ENCODE data around the gene CD99L2. TPM values are rescaled to one million over a fixed set of nuclear protein-coding genes. Genes with fewer than 3 reads are reported as not detected.

CD99L2 gene
- total and polyA plus RNA-seq, 2 of the 8 experiments (the other 6 are each of a cell fraction or from before 2014, with no cell fraction given): 8.0 to 8.5 TPM

DNA sequence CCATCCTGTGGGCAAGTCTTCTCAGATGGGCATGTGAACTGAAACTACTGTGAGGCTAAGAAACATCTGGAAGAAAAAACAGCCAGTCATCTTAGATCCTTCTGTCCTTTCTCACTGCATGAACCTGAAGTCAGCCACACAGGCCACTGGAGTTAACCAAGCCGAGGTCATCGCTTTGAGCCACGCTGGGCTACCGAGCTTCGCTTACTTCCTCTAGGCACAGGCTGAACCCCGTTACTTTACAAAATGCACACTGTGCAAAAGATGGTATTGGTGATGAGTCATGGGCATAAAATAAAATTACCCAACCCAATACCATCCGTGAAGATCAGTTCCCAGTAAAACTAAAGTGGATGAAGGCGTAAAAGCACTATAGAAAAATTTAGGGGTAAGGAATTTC, 119.1 kb downstream of the CD99L2 start:
- Histone ChIP-seq H4K5ac (ENCODE audit: insufficient read length, low read depth, low read length) (no peak overlapping the region), H3K36me3 (ENCODE audit: control insufficient read depth in 2 of 4, insufficient read depth in 4 of 4, low read length in 3 of 4) (peaks cover 0 to 3% (median 0%) of the 10 kb centered on the region in 4 experiments; a peak in 2 of 8 replicates), H3K4me2 (ENCODE audit: insufficient read depth in 1 of 2, low read depth in 2 of 2, low read length in 2 of 2) (no peak overlapping the region), H3K23me2 (ENCODE audit: low read depth, low read length) (no peaks in the 10 kb centered on the region), H3K4me1 (replicated peaks in 1 of 4; ENCODE audit: control insufficient read depth in 3 of 4, insufficient read depth in 4 of 4, low read length in 3 of 4) (peaks cover 0 to 2% (median 0%) of the 10 kb centered on the region in 4 experiments; a peak in 2 of 7 replicates), H4K91ac (replicated peaks; ENCODE audit: insufficient read length, low read length) (no peak overlapping the region), H4K8ac (ENCODE audit: extremely low read depth, insufficient read depth, low read length) (no peak overlapping the region), H2AK5ac (ENCODE audit: low read depth, low read length) (no peak overlapping the region), H3K23ac (ENCODE audit: insufficient read length) (no peak overlapping the region), H2AFZ (ENCODE audit: low read length) (no peak overlapping the region), H3K9ac (replicated peaks in 1 of 4; ENCODE audit: extremely low read depth in 1 of 4, low read depth in 3 of 4, low read length in 3 of 4) (no peak overlapping the region), H3K79me2 (ENCODE audit: control insufficient read depth in 1 of 2, insufficient read depth in 2 of 2, low read length in 2 of 2) (no peaks in the 10 kb centered on the region), H2BK12ac (ENCODE audit: low read depth, low read length) (no peak overlapping the region), H3K4me3 (ENCODE audit: extremely low read depth in 1 of 4, insufficient read depth in 2 of 4, low read depth in 3 of 4, low read length in 4 of 4) (no peak overlapping the region), H3K27ac (ENCODE audit: low read depth, low read length) (no peak overlapping the region), H3K79me1 (ENCODE audit: low read depth, low read length) (no peaks in the 10 kb centered on the region), H4K20me1 (replicated peaks in 1 of 2; ENCODE audit: control insufficient read depth in 1 of 2, insufficient read depth in 2 of 2, low read length in 2 of 2) (peaks cover 0 to 2% of the 10 kb centered on the region in 2 experiments), H3K56ac (replicated peaks; ENCODE audit: insufficient read length, low read depth, low read length) (no peak overlapping the region), H3K18ac (ENCODE audit: extremely low read depth, low read length) (no peak overlapping the region), H2BK5ac (ENCODE audit: low read depth, low read length) (no peak overlapping the region), H2BK15ac (ENCODE audit: low read length) (no peak overlapping the region), H3K9me3 (ENCODE audit: insufficient read depth in 2 of 2, low read depth in 1 of 2, low read length in 1 of 2) (no peaks in the 10 kb centered on the region), H2BK20ac (ENCODE audit: low read length) (no peak overlapping the region), H3K27me3 (replicated peaks in 1 of 4; ENCODE audit: control insufficient read depth in 3 of 4, extremely low read depth in 1 of 4, insufficient read depth in 3 of 4, low read length in 3 of 4) (no peaks in the 10 kb centered on the region), H2BK120ac (replicated peaks; ENCODE audit: low read depth, low read length) (no peak overlapping the region), H3K4ac (replicated peaks; ENCODE audit: insufficient read length, low read depth, low read length) (no peak overlapping the region), H3K14ac (ENCODE audit: insufficient read length) (no peak overlapping the region)
- CTCF ChIA-PET (ENCODE audit: partially characterized antibody): no interaction called here
- POLR2A ChIA-PET (ENCODE audit: partially characterized antibody): interaction anchor here (0.6 kb wide), 1 partner anchor 229 kb away, joined by 3 read pairs; no protein-coding TSS in a partner anchor
- no peak for TF ChIP-seq MAFK (IDR thresholded peaks at IDR 0.05; ENCODE audit: low read depth, low read length)
- no peak for TF ChIP-seq POLR2AphosphoS5 (IDR thresholded peaks at IDR 0.05; ENCODE audit: low read depth, low read length)
- TF ChIP-seq SIX5 (IDR thresholded peaks at IDR 0.05; ENCODE audit: low read depth, low read length): no peak
- TF ChIP-seq, protein P1, sequence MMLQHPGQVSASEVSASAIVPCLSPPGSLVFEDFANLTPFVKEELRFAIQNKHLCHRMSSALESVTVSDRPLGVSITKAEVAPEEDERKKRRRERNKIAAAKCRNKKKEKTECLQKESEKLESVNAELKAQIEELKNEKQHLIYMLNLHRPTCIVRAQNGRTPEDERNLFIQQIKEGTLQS (IDR thresholded peaks at IDR 0.05; ENCODE audit: insufficient read depth, low read depth, low read length): no peak
- no peak for TF ChIP-seq BACH1 (IDR thresholded peaks at IDR 0.05; ENCODE audit: low read length)
- TF ChIP-seq, protein P2, sequence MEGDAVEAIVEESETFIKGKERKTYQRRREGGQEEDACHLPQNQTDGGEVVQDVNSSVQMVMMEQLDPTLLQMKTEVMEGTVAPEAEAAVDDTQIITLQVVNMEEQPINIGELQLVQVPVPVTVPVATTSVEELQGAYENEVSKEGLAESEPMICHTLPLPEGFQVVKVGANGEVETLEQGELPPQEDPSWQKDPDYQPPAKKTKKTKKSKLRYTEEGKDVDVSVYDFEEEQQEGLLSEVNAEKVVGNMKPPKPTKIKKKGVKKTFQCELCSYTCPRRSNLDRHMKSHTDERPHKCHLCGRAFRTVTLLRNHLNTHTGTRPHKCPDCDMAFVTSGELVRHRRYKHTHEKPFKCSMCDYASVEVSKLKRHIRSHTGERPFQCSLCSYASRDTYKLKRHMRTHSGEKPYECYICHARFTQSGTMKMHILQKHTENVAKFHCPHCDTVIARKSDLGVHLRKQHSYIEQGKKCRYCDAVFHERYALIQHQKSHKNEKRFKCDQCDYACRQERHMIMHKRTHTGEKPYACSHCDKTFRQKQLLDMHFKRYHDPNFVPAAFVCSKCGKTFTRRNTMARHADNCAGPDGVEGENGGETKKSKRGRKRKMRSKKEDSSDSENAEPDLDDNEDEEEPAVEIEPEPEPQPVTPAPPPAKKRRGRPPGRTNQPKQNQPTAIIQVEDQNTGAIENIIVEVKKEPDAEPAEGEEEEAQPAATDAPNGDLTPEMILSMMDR (IDR thresholded peaks at IDR 0.05; ENCODE audit: control extremely low read depth in 1 of 3, insufficient read depth in 1 of 3, low read depth in 1 of 3, low read length in 3 of 3): no peak
- no peak for TF ChIP-seq SP4 (IDR thresholded peaks at IDR 0.05; ENCODE audit: low read length)
- no peak for TF ChIP-seq SIRT6 (IDR thresholded peaks at IDR 0.05; ENCODE audit: low read length)
- no peak for TF ChIP-seq BCL11A (IDR thresholded peaks at IDR 0.05; ENCODE audit: low read depth in 2 of 2, low read length in 2 of 2)
- no peak for TF ChIP-seq HDAC2 (IDR thresholded peaks at IDR 0.05; ENCODE audit: borderline replicate concordance in 1 of 2, low read depth in 2 of 2, low read length in 2 of 2)
- TF ChIP-seq RAD21 (IDR thresholded peaks at IDR 0.05 in 1 of 2, conservative IDR thresholded peaks at IDR 0.05 in 1 of 2; ENCODE audit: low read depth in 2 of 2, low read length in 2 of 2): no peak
- WGBS, 2 experiments (ENCODE audit: extremely low coverage in 1 of 2, insufficient coverage in 1 of 2, insufficient read length in 1 of 2, insufficient replicate concordance in 2 of 2, low coverage in 1 of 2, low lambda C conversion rate in 2 of 2, missing lambda C conversion rate in 1 of 2): 90% methylated on average over 8 of the region's 8 CpGs; no CpG with 5 or more reads in 1 of the 2 experiments
- DNase-seq (ENCODE audit: low read depth in 1 of 2, low spot score in 2 of 2) (no peak), FAIRE-seq (no peak)
